ENCODE measurements around the gene RHBDL1. TPM values are rescaled to one million over a fixed set of nuclear protein-coding genes. Genes with fewer than 3 reads are reported as not detected.
A peak's percentile ranks its signal among the peaks of the same experiment; 100 is the strongest.

Gene RHBDL1
- total and polyA plus RNA-seq, 10 of the 15 experiments (the other 5 are each of a cell fraction or from before 2014, with no cell fraction given): 0.04 to 1.3 (median 0.65) TPM; not detected in 5

DNA sequence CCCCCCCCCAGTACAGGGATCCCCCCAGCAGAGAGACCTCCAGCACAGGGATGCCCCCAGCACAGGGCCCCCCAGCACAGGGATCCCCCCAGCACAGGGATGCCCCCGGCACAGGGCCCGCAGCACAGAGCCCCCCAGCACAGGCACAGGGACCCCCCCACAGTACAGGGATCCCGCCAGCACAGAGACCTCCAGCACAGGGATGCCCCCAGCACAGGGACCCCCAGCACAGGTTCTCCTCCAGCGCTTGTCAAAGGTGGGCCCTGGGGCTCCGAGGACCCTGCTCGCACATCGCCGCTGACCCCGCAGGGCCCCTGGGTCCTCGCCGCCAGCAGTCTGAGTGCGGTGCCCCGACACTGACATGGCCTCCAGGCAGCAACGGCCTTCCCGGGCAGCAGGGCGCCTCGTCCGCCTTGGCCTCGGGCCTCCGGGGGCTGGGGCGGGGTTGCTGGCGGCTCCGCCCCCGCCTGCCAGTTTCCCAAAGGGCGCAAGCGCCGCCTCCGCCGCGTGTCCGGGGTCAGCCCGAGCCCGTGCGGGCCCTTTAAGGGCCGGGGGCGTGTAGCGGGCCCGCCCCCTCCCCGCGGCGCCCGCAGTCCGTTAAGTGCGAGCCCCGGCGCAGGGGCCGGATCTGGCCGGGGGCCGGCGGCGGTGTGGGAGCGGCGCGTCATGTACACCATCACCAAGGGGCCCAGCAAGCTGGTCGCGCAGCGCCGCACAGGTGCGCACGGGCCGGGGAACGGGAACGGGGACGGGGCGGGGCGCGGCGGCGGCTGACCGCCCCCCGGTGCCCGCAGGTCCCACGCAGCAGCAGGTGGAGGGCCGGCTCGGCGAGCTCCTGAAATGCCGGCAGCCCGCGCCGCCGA is 33.9 kb upstream of the RHBDL1 start, which contains the start of gene MCRIP2 (continued):
- TF ChIP-seq, protein P1, sequence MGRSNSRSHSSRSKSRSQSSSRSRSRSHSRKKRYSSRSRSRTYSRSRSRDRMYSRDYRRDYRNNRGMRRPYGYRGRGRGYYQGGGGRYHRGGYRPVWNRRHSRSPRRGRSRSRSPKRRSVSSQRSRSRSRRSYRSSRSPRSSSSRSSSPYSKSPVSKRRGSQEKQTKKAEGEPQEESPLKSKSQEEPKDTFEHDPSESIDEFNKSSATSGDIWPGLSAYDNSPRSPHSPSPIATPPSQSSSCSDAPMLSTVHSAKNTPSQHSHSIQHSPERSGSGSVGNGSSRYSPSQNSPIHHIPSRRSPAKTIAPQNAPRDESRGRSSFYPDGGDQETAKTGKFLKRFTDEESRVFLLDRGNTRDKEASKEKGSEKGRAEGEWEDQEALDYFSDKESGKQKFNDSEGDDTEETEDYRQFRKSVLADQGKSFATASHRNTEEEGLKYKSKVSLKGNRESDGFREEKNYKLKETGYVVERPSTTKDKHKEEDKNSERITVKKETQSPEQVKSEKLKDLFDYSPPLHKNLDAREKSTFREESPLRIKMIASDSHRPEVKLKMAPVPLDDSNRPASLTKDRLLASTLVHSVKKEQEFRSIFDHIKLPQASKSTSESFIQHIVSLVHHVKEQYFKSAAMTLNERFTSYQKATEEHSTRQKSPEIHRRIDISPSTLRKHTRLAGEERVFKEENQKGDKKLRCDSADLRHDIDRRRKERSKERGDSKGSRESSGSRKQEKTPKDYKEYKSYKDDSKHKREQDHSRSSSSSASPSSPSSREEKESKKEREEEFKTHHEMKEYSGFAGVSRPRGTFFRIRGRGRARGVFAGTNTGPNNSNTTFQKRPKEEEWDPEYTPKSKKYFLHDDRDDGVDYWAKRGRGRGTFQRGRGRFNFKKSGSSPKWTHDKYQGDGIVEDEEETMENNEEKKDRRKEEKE (IDR thresholded peaks at IDR 0.05): no peak
- TF ChIP-seq, protein P2, sequence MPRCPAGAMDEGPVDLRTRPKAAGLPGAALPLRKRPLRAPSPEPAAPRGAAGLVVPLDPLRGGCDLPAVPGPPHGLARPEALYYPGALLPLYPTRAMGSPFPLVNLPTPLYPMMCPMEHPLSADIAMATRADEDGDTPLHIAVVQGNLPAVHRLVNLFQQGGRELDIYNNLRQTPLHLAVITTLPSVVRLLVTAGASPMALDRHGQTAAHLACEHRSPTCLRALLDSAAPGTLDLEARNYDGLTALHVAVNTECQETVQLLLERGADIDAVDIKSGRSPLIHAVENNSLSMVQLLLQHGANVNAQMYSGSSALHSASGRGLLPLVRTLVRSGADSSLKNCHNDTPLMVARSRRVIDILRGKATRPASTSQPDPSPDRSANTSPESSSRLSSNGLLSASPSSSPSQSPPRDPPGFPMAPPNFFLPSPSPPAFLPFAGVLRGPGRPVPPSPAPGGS (IDR thresholded peaks at IDR 0.05; ENCODE audit: borderline replicate concordance, insufficient read depth, low read depth, low read length, poor library complexity, severe bottlenecking): no peak
- TF ChIP-seq, protein P3, sequence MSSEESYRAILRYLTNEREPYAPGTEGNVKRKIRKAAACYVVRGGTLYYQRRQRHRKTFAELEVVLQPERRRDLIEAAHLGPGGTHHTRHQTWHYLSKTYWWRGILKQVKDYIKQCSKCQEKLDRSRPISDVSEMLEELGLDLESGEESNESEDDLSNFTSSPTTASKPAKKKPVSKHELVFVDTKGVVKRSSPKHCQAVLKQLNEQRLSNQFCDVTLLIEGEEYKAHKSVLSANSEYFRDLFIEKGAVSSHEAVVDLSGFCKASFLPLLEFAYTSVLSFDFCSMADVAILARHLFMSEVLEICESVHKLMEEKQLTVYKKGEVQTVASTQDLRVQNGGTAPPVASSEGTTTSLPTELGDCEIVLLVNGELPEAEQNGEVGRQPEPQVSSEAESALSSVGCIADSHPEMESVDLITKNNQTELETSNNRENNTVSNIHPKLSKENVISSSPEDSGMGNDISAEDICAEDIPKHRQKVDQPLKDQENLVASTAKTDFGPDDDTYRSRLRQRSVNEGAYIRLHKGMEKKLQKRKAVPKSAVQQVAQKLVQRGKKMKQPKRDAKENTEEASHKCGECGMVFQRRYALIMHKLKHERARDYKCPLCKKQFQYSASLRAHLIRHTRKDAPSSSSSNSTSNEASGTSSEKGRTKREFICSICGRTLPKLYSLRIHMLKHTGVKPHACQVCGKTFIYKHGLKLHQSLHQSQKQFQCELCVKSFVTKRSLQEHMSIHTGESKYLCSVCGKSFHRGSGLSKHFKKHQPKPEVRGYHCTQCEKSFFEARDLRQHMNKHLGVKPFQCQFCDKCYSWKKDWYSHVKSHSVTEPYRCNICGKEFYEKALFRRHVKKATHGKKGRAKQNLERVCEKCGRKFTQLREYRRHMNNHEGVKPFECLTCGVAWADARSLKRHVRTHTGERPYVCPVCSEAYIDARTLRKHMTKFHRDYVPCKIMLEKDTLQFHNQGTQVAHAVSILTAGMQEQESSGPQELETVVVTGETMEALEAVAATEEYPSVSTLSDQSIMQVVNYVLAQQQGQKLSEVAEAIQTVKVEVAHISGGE (CRISPR knock-in tag; IDR thresholded peaks at IDR 0.05): no peak
- TF ChIP-seq, protein P4, sequence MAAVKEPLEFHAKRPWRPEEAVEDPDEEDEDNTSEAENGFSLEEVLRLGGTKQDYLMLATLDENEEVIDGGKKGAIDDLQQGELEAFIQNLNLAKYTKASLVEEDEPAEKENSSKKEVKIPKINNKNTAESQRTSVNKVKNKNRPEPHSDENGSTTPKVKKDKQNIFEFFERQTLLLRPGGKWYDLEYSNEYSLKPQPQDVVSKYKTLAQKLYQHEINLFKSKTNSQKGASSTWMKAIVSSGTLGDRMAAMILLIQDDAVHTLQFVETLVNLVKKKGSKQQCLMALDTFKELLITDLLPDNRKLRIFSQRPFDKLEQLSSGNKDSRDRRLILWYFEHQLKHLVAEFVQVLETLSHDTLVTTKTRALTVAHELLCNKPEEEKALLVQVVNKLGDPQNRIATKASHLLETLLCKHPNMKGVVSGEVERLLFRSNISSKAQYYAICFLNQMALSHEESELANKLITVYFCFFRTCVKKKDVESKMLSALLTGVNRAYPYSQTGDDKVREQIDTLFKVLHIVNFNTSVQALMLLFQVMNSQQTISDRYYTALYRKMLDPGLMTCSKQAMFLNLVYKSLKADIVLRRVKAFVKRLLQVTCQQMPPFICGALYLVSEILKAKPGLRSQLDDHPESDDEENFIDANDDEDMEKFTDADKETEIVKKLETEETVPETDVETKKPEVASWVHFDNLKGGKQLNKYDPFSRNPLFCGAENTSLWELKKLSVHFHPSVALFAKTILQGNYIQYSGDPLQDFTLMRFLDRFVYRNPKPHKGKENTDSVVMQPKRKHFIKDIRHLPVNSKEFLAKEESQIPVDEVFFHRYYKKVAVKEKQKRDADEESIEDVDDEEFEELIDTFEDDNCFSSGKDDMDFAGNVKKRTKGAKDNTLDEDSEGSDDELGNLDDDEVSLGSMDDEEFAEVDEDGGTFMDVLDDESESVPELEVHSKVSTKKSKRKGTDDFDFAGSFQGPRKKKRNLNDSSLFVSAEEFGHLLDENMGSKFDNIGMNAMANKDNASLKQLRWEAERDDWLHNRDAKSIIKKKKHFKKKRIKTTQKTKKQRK (IDR thresholded peaks at IDR 0.05; ENCODE audit: low read depth, low read length): no peak
- TF ChIP-seq, protein P5, sequence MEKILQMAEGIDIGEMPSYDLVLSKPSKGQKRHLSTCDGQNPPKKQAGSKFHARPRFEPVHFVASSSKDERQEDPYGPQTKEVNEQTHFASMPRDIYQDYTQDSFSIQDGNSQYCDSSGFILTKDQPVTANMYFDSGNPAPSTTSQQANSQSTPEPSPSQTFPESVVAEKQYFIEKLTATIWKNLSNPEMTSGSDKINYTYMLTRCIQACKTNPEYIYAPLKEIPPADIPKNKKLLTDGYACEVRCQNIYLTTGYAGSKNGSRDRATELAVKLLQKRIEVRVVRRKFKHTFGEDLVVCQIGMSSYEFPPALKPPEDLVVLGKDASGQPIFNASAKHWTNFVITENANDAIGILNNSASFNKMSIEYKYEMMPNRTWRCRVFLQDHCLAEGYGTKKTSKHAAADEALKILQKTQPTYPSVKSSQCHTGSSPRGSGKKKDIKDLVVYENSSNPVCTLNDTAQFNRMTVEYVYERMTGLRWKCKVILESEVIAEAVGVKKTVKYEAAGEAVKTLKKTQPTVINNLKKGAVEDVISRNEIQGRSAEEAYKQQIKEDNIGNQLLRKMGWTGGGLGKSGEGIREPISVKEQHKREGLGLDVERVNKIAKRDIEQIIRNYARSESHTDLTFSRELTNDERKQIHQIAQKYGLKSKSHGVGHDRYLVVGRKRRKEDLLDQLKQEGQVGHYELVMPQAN (conservative IDR thresholded peaks at IDR 0.05): peak; percentile 73
- TF ChIP-seq, protein P6, sequence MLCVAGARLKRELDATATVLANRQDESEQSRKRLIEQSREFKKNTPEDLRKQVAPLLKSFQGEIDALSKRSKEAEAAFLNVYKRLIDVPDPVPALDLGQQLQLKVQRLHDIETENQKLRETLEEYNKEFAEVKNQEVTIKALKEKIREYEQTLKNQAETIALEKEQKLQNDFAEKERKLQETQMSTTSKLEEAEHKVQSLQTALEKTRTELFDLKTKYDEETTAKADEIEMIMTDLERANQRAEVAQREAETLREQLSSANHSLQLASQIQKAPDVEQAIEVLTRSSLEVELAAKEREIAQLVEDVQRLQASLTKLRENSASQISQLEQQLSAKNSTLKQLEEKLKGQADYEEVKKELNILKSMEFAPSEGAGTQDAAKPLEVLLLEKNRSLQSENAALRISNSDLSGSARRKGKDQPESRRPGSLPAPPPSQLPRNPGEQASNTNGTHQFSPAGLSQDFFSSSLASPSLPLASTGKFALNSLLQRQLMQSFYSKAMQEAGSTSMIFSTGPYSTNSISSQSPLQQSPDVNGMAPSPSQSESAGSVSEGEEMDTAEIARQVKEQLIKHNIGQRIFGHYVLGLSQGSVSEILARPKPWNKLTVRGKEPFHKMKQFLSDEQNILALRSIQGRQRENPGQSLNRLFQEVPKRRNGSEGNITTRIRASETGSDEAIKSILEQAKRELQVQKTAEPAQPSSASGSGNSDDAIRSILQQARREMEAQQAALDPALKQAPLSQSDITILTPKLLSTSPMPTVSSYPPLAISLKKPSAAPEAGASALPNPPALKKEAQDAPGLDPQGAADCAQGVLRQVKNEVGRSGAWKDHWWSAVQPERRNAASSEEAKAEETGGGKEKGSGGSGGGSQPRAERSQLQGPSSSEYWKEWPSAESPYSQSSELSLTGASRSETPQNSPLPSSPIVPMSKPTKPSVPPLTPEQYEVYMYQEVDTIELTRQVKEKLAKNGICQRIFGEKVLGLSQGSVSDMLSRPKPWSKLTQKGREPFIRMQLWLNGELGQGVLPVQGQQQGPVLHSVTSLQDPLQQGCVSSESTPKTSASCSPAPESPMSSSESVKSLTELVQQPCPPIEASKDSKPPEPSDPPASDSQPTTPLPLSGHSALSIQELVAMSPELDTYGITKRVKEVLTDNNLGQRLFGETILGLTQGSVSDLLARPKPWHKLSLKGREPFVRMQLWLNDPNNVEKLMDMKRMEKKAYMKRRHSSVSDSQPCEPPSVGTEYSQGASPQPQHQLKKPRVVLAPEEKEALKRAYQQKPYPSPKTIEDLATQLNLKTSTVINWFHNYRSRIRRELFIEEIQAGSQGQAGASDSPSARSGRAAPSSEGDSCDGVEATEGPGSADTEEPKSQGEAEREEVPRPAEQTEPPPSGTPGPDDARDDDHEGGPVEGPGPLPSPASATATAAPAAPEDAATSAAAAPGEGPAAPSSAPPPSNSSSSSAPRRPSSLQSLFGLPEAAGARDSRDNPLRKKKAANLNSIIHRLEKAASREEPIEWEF (IDR thresholded peaks at IDR 0.05; ENCODE audit: insufficient replicate concordance, low read depth, low read length): no peak
